ENCODE data around the gene SFRP4. TPM values are rescaled to one million over a fixed set of nuclear protein-coding genes. Genes with fewer than 3 reads are reported as not detected.

The SFRP4 gene
- total RNA-seq = not detected
- not detected for polyA plus RNA-seq
- not detected for total RNA-seq

DNA sequence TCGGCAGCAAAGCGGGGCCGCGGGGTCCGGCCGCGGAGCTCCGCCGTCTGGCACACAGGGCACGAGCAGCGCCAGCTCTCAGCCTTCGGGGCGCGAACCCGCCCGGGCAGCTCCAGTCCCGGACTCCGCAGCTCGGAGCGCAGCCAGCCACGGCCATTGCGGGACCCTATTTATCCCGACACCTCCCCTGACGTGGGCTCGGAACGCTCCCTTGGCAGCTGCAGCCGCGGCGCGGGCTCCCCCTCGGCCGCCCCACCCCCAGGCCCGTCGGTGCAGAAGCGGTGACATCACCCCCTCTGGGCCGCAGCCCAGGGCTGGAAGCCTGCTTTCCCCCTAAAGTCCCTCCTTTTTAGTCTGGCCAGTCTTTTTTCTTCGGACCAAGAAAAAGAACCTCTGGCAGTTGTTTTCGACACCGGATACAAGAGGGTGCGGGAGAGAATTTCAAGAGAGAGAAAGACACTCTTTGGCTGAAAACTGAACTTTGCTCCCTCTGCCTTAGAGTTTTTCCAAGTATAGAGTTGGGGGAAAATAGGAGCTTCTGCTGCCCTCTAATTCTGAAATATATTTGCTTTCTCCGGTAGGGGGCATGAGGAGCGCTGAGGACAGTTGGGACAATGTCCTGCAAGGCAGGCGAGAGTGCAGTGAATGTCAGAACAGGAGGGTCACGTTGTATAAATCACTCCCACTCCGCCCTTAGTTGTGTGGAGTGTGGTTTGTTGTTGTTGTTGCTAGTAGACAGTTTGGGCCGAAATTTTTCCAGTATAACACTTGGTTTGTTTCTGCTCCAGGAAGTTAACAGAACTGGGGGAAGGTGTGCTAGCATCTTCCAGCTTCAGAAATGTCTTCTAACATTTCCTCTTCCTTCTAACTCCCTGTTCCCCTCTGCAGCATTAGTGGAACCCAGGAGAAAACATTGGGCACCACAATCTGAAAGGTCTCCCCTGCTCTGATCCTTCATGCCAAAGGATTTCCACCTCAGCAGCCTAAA, at the start of gene SFRP4:
Gene SFRP4 (minus strand): TSS at position 145 of the 988 bp plus-strand sequence. CDS start 280 bp downstream, outside the sequence.
- H3K27me3 Mint-ChIP-seq = peaks cover 63 to 81% (median 70%) of the 10 kb centered on the region in 5 donors
- DNase-seq (no peak), ATAC-seq (peak; percentile 35)
- Histone ChIP-seq H3K9me3 (ENCODE audit: control insufficient read depth in 2 of 3, low read length in 3 of 3) (no peaks in the 10 kb centered on the region), H3K4me3 (ENCODE audit: low read length) (no peak within 1 kb of the TSS), H3K27me3 (ENCODE audit: control insufficient read depth in 2 of 2, insufficient read depth in 2 of 2, low read length in 2 of 2) (peaks cover 0 to 7% of the 10 kb centered on the region in 2 donors), H3K4me1 (ENCODE audit: control insufficient read depth in 2 of 2, insufficient read depth in 2 of 2, low read length in 2 of 2) (no peaks in the 10 kb centered on the region), H3K36me3 (ENCODE audit: control insufficient read depth in 2 of 3, insufficient read depth in 3 of 3, low read length in 3 of 3) (no peaks in the 10 kb centered on the region), H3K27ac (ENCODE audit: low read depth, low read length) (no peak within 1 kb of the TSS)
- peaks cover 0 to 5% (median 0%) of the 10 kb centered on the region in 11 donors for H3K9me3 Mint-ChIP-seq
- peak within 1 kb of the TSS in 9 of 10 donors; percentile 9 to 73 (median 49) for H3K4me3 Mint-ChIP-seq
- peaks cover 0 to 12% (median 0%) of the 10 kb centered on the region in 5 donors for H3K36me3 Mint-ChIP-seq
- H3K27ac Mint-ChIP-seq = peak within 1 kb of the TSS in 1 of 9 donors; percentile 63
- CTCF ChIA-PET = no interaction called here
- POLR2A ChIA-PET = no interaction called here
- intact Hi-C loops (cut with micrococcal nuclease) = loop anchor here in 1 of 2 donors (5.0 kb wide), 1 partner anchor 305 kb away; no protein-coding TSS in a partner anchor
- H3K4me1 Mint-ChIP-seq = peaks cover 5 to 32% (median 18%) of the 10 kb centered on the region in 7 donors

DNA sequence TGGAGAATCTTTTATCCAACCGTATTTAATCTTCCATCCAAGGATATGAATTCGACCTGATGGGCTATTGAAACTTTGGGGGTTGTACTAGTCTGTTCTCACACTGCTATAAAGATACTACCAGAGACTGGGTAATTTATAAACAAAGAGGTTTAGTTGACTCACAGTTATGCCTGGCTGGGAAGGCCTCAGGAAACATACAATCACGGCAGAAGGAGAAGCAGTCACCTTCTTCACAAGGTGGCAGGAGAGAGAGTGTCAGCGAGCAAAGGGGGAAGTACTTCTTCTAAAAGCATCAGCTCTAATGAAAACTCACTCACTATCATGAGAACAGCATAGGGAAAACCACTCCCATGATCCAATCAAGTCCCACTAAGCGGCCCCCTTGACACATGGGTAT, 47.6 kb upstream of the SFRP4 start:
- no peak for ATAC-seq
- Mint-ChIP-seq H3K9me3 (peaks cover 0 to 2% (median 0%) of the 10 kb centered on the region in 11 donors), H3K27me3 (peaks cover 0 to 5% (median 0%) of the 10 kb centered on the region in 5 donors), H3K4me1 (no peaks in the 10 kb centered on the region), H3K27ac (no peak overlapping the region), H3K36me3 (no peaks in the 10 kb centered on the region), H3K4me3 (no peak overlapping the region)
- H3K27me3 ChIP-seq (ENCODE audit: control insufficient read depth in 2 of 2, insufficient read depth in 2 of 2, low read length in 2 of 2) = no peaks in the 10 kb centered on the region
- no peak overlapping the region for H3K4me3 ChIP-seq (ENCODE audit: low read length)
- intact Hi-C loops (cut with micrococcal nuclease) = no loop called here
- no peak overlapping the region for H3K27ac ChIP-seq (ENCODE audit: low read depth, low read length)
- H3K4me1 ChIP-seq (ENCODE audit: control insufficient read depth in 2 of 2, insufficient read depth in 2 of 2, low read length in 2 of 2) = no peaks in the 10 kb centered on the region
- no peaks in the 10 kb centered on the region for H3K9me3 ChIP-seq (ENCODE audit: control insufficient read depth in 2 of 3, low read length in 3 of 3)
- ChIA-PET POLR2A (no interaction called here), CTCF (no interaction called here)
- no peak for DNase-seq
- H3K36me3 ChIP-seq (ENCODE audit: control insufficient read depth in 2 of 3, insufficient read depth in 3 of 3, low read length in 3 of 3) = no peaks in the 10 kb centered on the region

DNA sequence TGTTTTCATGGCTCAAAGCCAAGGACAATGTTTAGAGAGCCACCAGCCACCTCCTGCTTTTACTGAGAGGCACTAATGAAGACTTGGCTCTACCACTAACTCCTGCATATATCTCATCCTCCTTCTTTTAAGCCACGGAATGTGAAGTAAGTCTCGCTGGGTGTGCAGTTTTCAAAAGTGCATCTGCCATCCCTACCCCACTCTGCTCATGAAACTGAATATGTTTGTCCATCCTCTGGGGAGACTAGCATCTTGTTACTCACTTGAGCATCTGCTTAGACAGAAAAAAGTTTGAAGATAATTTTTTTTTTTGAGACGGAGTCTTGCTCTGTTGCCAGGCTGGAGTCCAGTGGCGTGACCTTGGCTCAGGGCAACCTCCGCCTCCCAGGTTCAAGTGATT, 44.6 kb upstream of the SFRP4 start:
- Mint-ChIP-seq H3K9me3 (peaks cover 0 to 5% (median 0%) of the 10 kb centered on the region in 11 donors), H3K4me3 (no peak overlapping the region), H3K27me3 (peaks cover 0 to 9% (median 0%) of the 10 kb centered on the region in 5 donors), H3K4me1 (no peaks in the 10 kb centered on the region), H3K27ac (no peak overlapping the region), H3K36me3 (no peaks in the 10 kb centered on the region)
- Histone ChIP-seq H3K36me3 (ENCODE audit: control insufficient read depth in 2 of 3, insufficient read depth in 3 of 3, low read length in 3 of 3) (no peaks in the 10 kb centered on the region), H3K9me3 (ENCODE audit: control insufficient read depth in 2 of 3, low read length in 3 of 3) (no peaks in the 10 kb centered on the region), H3K27ac (ENCODE audit: low read depth, low read length) (no peak overlapping the region), H3K27me3 (ENCODE audit: control insufficient read depth in 2 of 2, insufficient read depth in 2 of 2, low read length in 2 of 2) (no peaks in the 10 kb centered on the region), H3K4me1 (ENCODE audit: control insufficient read depth in 2 of 2, insufficient read depth in 2 of 2, low read length in 2 of 2) (no peaks in the 10 kb centered on the region), H3K4me3 (ENCODE audit: low read length) (no peak overlapping the region)
- DNase-seq = no peak
- ATAC-seq = no peak
- ChIA-PET CTCF (no interaction called here), POLR2A (no interaction called here)
- intact Hi-C loops (cut with micrococcal nuclease) = no loop called here

DNA sequence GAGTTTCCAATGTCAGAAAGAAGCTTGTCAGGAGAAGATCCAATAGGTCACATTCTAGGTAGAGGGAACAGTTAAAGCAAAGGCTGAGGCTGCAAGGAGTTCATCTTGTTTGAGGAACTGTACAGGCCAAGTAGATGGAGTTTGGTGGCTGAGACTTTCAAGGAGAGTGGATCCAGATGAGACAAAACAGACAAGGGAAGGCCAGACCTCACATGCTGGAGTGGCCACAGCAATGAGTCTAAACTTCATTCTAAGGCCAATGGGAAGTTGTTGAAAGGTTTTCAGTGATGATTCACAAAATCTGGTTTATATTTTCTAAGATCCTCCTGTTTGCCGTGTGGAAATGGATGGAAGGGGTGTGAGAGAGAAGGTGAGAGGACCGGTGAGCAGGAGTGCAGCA, 43.9 kb upstream of the SFRP4 start:
- POLR2A ChIA-PET = no interaction called here
- intact Hi-C loops (cut with micrococcal nuclease) = no loop called here
- H3K4me1 Mint-ChIP-seq = no peaks in the 10 kb centered on the region

DNA sequence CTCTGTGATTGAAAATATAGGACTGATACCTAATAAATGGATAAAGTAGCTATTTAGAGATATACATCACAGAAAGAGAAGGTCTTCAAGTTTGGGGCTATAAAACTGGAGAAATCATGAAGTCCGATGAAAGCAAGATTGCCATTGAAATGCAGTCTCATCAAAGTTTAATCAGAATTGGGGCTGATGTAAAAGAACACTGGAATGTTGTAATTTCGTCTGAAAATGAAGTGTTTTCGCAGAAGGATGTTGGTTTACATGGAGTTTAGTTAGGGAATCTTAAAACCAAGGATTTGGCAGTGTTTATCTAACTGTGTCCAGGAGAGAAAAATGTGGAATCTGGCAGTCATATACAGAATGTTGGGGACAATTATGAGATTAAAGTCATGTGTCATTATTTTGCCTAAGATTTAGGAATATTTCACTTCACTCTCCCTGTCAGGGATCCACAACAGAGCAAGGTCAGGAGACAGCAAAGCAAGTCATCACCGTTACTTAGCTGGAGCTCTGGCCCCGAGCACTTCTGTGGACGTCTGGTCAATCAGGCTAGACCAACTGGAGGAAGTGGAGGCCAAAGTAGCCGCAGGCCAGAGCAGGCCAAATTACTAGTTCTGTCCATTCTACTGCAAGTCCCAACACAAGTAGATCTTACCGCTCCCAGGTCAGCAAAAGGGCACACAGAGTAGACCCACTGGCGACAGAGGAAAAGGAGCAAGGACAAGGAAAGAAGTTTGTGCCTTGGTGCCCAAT, 40.8 kb upstream of the SFRP4 start:
- CTCF ChIA-PET = no interaction called here
- Mint-ChIP-seq H3K27ac (no peak overlapping the region), H3K4me1 (no peaks in the 10 kb centered on the region), H3K4me3 (no peak overlapping the region), H3K36me3 (no peaks in the 10 kb centered on the region), H3K9me3 (peaks cover 0 to 5% (median 0%) of the 10 kb centered on the region in 11 donors), H3K27me3 (peaks cover 0 to 11% (median 0%) of the 10 kb centered on the region in 5 donors)
- intact Hi-C loops (cut with micrococcal nuclease) = no loop called here
- Histone ChIP-seq H3K36me3 (ENCODE audit: control insufficient read depth in 2 of 3, insufficient read depth in 3 of 3, low read length in 3 of 3) (no peaks in the 10 kb centered on the region), H3K27me3 (ENCODE audit: control insufficient read depth in 2 of 2, insufficient read depth in 2 of 2, low read length in 2 of 2) (no peaks in the 10 kb centered on the region), H3K27ac (ENCODE audit: low read depth, low read length) (no peak overlapping the region), H3K4me1 (ENCODE audit: control insufficient read depth in 2 of 2, insufficient read depth in 2 of 2, low read length in 2 of 2) (no peaks in the 10 kb centered on the region), H3K9me3 (ENCODE audit: control insufficient read depth in 2 of 3, low read length in 3 of 3) (no peaks in the 10 kb centered on the region), H3K4me3 (ENCODE audit: low read length) (no peak overlapping the region)
- POLR2A ChIA-PET = no interaction called here
- DNase-seq = no peak
- ATAC-seq = no peak

More for the DNA sequence above, 43.9 kb upstream of the SFRP4 start:
- peaks cover 0 to 11% (median 0%) of the 10 kb centered on the region in 5 donors for H3K27me3 Mint-ChIP-seq
- Histone ChIP-seq H3K4me1 (ENCODE audit: control insufficient read depth in 2 of 2, insufficient read depth in 2 of 2, low read length in 2 of 2) (no peaks in the 10 kb centered on the region), H3K9me3 (ENCODE audit: control insufficient read depth in 2 of 3, low read length in 3 of 3) (no peaks in the 10 kb centered on the region), H3K27ac (ENCODE audit: low read depth, low read length) (no peak overlapping the region), H3K27me3 (ENCODE audit: control insufficient read depth in 2 of 2, insufficient read depth in 2 of 2, low read length in 2 of 2) (no peaks in the 10 kb centered on the region), H3K36me3 (ENCODE audit: control insufficient read depth in 2 of 3, insufficient read depth in 3 of 3, low read length in 3 of 3) (no peaks in the 10 kb centered on the region), H3K4me3 (ENCODE audit: low read length) (no peak overlapping the region)
- no peak overlapping the region for H3K27ac Mint-ChIP-seq
- H3K4me3 Mint-ChIP-seq = no peak overlapping the region
- no peak for DNase-seq
- H3K36me3 Mint-ChIP-seq = no peaks in the 10 kb centered on the region
- peaks cover 0 to 5% (median 0%) of the 10 kb centered on the region in 11 donors for H3K9me3 Mint-ChIP-seq
- CTCF ChIA-PET = no interaction called here
- no peak for ATAC-seq

DNA sequence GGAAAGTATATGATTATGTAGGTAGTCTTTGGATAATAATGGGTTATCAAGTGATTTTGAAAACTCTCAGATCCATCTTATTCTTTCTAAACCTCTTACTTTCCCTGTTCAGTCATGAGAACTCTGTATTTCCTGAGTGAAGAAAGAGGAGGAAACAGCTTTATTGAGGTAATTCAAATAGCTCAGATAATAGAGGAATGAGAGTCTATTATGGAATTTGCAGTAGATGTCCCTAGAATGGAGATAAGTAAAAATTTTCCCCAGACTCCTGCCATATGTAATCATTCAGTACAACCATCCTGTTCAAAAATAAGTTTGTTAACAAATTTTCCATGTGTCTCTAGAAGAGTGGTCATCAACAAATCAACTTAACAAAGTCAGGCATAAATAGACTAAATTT, 40.2 kb upstream of the SFRP4 start:
- H3K27ac ChIP-seq (ENCODE audit: low read depth, low read length) = no peak overlapping the region
- no peaks in the 10 kb centered on the region for H3K36me3 ChIP-seq (ENCODE audit: control insufficient read depth in 2 of 3, insufficient read depth in 3 of 3, low read length in 3 of 3)
- H3K4me3 ChIP-seq (ENCODE audit: low read length) = no peak overlapping the region
- H3K27me3 ChIP-seq (ENCODE audit: control insufficient read depth in 2 of 2, insufficient read depth in 2 of 2, low read length in 2 of 2) = no peaks in the 10 kb centered on the region
- no peaks in the 10 kb centered on the region for H3K4me1 ChIP-seq (ENCODE audit: control insufficient read depth in 2 of 2, insufficient read depth in 2 of 2, low read length in 2 of 2)
- Mint-ChIP-seq H3K27ac (no peak overlapping the region), H3K9me3 (peaks cover 0 to 5% (median 0%) of the 10 kb centered on the region in 11 donors), H3K27me3 (peaks cover 0 to 11% (median 0%) of the 10 kb centered on the region in 5 donors), H3K4me3 (no peak overlapping the region), H3K4me1 (peaks cover 0 to 3% (median 0%) of the 10 kb centered on the region in 7 donors), H3K36me3 (no peaks in the 10 kb centered on the region)
- ATAC-seq (no peak), DNase-seq (no peak)
- no peaks in the 10 kb centered on the region for H3K9me3 ChIP-seq (ENCODE audit: control insufficient read depth in 2 of 3, low read length in 3 of 3)
- ChIA-PET POLR2A (no interaction called here), CTCF (no interaction called here)
- intact Hi-C loops (cut with micrococcal nuclease) = no loop called here

All from naive thymus-derived CD4-positive, alpha-beta T cell (primary cell).